ENCODE results near the gene CDHR3. TPM values are rescaled to one million over a fixed set of nuclear protein-coding genes. Genes with fewer than 3 reads are reported as not detected.

The CDHR3 gene
- total RNA-seq, 1 donor: 14.0 TPM

GRCh38 chr7:106064771-106065574 is 101.9 kb downstream of the CDHR3 start:
- H3K4me3 ChIP-seq (ENCODE audit: low read depth, low read length): peak overlapping the region; percentile 44
- peak; percentile 96 for DNase-seq (ENCODE audit: low read depth)
- TF ChIP-seq, protein P1, sequence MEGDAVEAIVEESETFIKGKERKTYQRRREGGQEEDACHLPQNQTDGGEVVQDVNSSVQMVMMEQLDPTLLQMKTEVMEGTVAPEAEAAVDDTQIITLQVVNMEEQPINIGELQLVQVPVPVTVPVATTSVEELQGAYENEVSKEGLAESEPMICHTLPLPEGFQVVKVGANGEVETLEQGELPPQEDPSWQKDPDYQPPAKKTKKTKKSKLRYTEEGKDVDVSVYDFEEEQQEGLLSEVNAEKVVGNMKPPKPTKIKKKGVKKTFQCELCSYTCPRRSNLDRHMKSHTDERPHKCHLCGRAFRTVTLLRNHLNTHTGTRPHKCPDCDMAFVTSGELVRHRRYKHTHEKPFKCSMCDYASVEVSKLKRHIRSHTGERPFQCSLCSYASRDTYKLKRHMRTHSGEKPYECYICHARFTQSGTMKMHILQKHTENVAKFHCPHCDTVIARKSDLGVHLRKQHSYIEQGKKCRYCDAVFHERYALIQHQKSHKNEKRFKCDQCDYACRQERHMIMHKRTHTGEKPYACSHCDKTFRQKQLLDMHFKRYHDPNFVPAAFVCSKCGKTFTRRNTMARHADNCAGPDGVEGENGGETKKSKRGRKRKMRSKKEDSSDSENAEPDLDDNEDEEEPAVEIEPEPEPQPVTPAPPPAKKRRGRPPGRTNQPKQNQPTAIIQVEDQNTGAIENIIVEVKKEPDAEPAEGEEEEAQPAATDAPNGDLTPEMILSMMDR (IDR thresholded peaks at IDR 0.05; ENCODE audit: insufficient read depth, low read length): peak; percentile 11

- no peak for DNase-seq (ENCODE audit: low read depth)
- TF ChIP-seq, protein P1 (IDR thresholded peaks at IDR 0.05; ENCODE audit: insufficient read depth, low read length): no peak
Observed at GRCh38 chr7:106065575-106066500, 102.8 kb downstream of the CDHR3 start.

GRCh38 chr7:106067678-106068077 is 104.6 kb downstream of the CDHR3 start:
- TF ChIP-seq, protein P1 (IDR thresholded peaks at IDR 0.05; ENCODE audit: insufficient read depth, low read length): no peak
- no peak for DNase-seq (ENCODE audit: low read depth)
- no peak overlapping the region for H3K4me3 ChIP-seq (ENCODE audit: low read depth, low read length)

More at GRCh38 chr7:106065575-106066500, 102.8 kb downstream of the CDHR3 start:
- H3K4me3 ChIP-seq (ENCODE audit: low read depth, low read length): peak overlapping the region; percentile 44

DNA sequence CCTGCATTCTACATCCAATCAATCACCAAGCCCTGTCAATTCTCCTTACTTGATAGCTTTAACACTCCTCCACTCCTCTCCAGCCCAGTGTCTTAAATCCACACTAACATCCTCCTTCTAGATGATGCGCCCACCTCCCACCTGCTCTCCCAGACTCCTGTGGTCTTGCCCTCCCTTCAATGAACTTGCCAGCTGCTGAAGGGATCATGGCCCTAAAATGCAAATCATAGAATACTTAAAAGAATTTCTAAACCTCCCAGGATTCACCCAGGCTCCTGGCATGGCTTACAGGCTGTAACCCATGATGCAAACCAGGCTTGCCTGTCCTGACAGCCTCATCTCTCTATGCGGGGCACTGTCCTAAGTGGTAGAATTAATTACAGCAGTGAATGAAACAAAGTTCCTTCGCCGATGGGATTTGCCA is 105.5 kb downstream of the CDHR3 start:
- TF ChIP-seq, protein P1 (IDR thresholded peaks at IDR 0.05; ENCODE audit: insufficient read depth, low read length): no peak
- DNase-seq (ENCODE audit: low read depth): no peak
- H3K4me3 ChIP-seq (ENCODE audit: low read depth, low read length): no peak overlapping the region

DNA sequence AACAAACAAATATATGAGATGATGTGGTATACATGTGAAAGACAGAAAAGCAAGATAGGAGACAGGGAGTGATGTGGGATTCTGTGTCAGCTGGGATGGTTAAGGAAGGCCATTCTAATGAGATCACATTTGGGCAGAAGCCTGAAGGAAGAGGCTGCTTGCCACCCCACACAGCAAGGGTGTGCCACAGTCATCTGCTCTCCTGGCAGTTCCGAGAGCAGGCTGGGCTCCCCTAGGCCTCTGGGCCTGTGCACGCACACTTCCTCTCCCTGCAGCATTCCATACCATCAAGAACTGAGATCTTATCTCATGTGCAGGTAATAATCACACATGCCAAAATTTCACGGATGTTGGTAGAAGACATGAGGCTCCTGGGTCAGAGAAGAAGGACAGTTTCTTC is 105.9 kb downstream of the CDHR3 start:
- TF ChIP-seq, protein P1 (IDR thresholded peaks at IDR 0.05; ENCODE audit: insufficient read depth, low read length): no peak
- DNase-seq (ENCODE audit: low read depth): peak; percentile 20
- no peak overlapping the region for H3K4me3 ChIP-seq (ENCODE audit: low read depth, low read length)

DNA sequence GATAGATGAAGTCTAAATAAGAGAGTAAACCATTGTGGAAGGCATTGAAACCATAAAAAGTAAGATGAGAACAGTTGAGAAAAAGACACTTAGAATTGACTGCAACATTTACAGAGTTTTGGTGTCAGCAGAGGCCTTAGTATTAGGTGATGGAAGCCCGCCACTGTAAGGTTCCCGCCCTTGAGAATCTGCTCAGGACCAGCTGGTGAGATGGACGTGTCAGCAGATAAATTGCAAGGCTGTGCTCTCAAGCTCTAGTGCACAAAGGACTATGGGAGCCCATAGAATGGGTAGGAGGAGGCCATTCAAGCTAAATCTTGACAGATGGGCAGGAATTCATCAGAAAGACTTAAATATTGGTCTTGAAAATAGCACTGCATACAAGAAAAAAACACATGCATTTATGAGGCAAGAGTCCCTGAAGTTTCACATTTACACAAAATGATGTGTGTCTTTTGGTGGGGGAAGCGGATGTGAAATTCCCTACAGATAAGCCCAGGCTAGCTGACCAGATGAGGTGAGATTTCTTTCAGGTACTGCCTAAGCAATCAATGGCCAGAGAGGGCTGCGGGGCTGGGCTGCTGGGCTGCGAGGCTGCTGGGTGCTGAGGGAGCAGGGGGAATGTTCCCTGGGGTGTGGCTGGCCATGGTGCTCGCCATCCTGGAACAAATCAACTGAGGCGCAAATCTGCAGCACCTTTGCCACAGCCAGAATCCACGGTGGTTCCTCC is 106.6 kb downstream of the CDHR3 start:
- H3K4me3 ChIP-seq (ENCODE audit: low read depth, low read length): no peak overlapping the region
- DNase-seq (ENCODE audit: low read depth): no peak
- TF ChIP-seq, protein P1 (IDR thresholded peaks at IDR 0.05; ENCODE audit: insufficient read depth, low read length): no peak
